ENCODE results near the gene UBAP2L.
"Not testable (repeated sequence)": the region's sequence is repeated elsewhere in the genome, so short reads cannot be mapped to it uniquely, and the experiment has no call there.

UBAP2L gene

GRCh38 chr1:154220071-154220969 is at the start of gene UBAP2L:
Gene UBAP2L, plus strand, starts transcription at chr1:154220955. Its CDS starts 4,169 bp downstream, at chr1:154225124.
- DNase-seq: peak; percentile 100

- no peak for DNase-seq
Observed at GRCh38 chr1:154171223-154171583, 49.6 kb upstream of the UBAP2L start.

GRCh38 chr1:154171880-154172279 is 48.9 kb upstream of the UBAP2L start:
- DNase-seq: no peak

GRCh38 chr1:154174654-154175053 is 46.1 kb upstream of the UBAP2L start:
- DNase-seq: no peak

GRCh38 chr1:154176337-154176736 is 44.4 kb upstream of the UBAP2L start:
- DNase-seq: no peak

GRCh38 chr1:154178013-154178412 is 42.7 kb upstream of the UBAP2L start:
- no peak for DNase-seq

- no peak for DNase-seq
Observed at GRCh38 chr1:154178911-154179811, 41.6 kb upstream of the UBAP2L start.

GRCh38 chr1:154179946-154180687 is 40.6 kb upstream of the UBAP2L start:
- DNase-seq: no peak

- no peak for DNase-seq
Observed at GRCh38 chr1:154181944-154182343, 38.8 kb upstream of the UBAP2L start.

- peak; percentile 76 for DNase-seq
Observed at GRCh38 chr1:154182344-154183045, 38.3 kb upstream of the UBAP2L start.

GRCh38 chr1:154183046-154183915 is 37.5 kb upstream of the UBAP2L start:
- DNase-seq: peak; percentile 99

- DNase-seq: peak; percentile 91
Observed at GRCh38 chr1:154186177-154186576, 34.6 kb upstream of the UBAP2L start.

- DNase-seq: peak; percentile 59
Observed at GRCh38 chr1:154186852-154187501, 33.8 kb upstream of the UBAP2L start.

GRCh38 chr1:154190550-154190949 is 30.2 kb upstream of the UBAP2L start:
- DNase-seq: peak; percentile 14

GRCh38 chr1:154191990-154192461 is 28.7 kb upstream of the UBAP2L start, which contains the start of gene TPM3:
Gene TPM3, minus strand, starts transcription at chr1:154192100. Its CDS starts 82 bp downstream, at chr1:154192018.
- peak; percentile 55 for DNase-seq

- no peak for DNase-seq
Observed at GRCh38 chr1:154192476-154192875, 28.3 kb upstream of the UBAP2L start.

GRCh38 chr1:154193821-154194220 is 26.9 kb upstream of the UBAP2L start:
- DNase-seq: peak; percentile 31

GRCh38 chr1:154198756-154199562 is 21.8 kb upstream of the UBAP2L start:
- DNase-seq: peak; percentile 77

- DNase-seq: peak; percentile 14
Observed at GRCh38 chr1:154199563-154199879, 21.2 kb upstream of the UBAP2L start.

GRCh38 chr1:154205778-154206177 is 15.0 kb upstream of the UBAP2L start:
- DNase-seq: not testable (repeated sequence)
